SJCRH30 (cell line): ENCODE results near the gene RBM38. TPM values are rescaled to one million over a fixed set of nuclear protein-coding genes. Genes with fewer than 3 reads are reported as not detected.

Source experiments
- DNase-seq, 2 experiments: peaks; one replicate each; pipeline ENCODE4 v3.0.0-alpha.2; 2015 to 2020
- H3K27ac ChIP-seq: fragments of 250-450 bp; sonication (Bioruptor Pico); 2 replicates; pipeline ENCODE4 v1.5.1; 2020; ENCODE audit warnings: mild to moderate bottlenecking, moderate library complexity
- H3K27me3 ChIP-seq: fragments of 250-450 bp; sonication (Bioruptor Pico); 2 replicates; pipeline ENCODE4 v1.5.1; 2020; ENCODE audit warnings: mild to moderate bottlenecking, moderate library complexity
- H3K36me3 ChIP-seq: fragments of 250-450 bp; sonication (Bioruptor Pico); 2 replicates; pipeline ENCODE4 v1.5.1; 2020; ENCODE audit warnings: mild to moderate bottlenecking, moderate library complexity
- H3K4me1 ChIP-seq: fragments of 250-450 bp; sonication (Bioruptor Pico); 2 replicates; pipeline ENCODE4 v1.5.1; 2020; ENCODE audit warnings: mild to moderate bottlenecking, moderate library complexity
- H3K4me3 ChIP-seq: fragments of 250-450 bp; sonication (Bioruptor Pico); 2 replicates; pipeline ENCODE4 v1.5.1; 2020; ENCODE audit warnings: mild to moderate bottlenecking, moderate library complexity
- H3K9me3 ChIP-seq: fragments of 250-450 bp; sonication (Bioruptor Pico); replicated peaks from 2 replicates; pipeline ENCODE4 v1.5.1; 2020; ENCODE audit warnings: mild to moderate bottlenecking, moderate library complexity
- total RNA-seq: library from RNA; depleted of rRNA; stranded (reverse); fragments of >200 nt; shearing (Covaris generic); gene quantifications from 2 replicates; pipeline ENCODE4 v1.2.3, GENCODE V29; 2014

Gene RBM38
- total RNA-seq, 1 experiment from 2014 or later: 181 TPM

DNA sequence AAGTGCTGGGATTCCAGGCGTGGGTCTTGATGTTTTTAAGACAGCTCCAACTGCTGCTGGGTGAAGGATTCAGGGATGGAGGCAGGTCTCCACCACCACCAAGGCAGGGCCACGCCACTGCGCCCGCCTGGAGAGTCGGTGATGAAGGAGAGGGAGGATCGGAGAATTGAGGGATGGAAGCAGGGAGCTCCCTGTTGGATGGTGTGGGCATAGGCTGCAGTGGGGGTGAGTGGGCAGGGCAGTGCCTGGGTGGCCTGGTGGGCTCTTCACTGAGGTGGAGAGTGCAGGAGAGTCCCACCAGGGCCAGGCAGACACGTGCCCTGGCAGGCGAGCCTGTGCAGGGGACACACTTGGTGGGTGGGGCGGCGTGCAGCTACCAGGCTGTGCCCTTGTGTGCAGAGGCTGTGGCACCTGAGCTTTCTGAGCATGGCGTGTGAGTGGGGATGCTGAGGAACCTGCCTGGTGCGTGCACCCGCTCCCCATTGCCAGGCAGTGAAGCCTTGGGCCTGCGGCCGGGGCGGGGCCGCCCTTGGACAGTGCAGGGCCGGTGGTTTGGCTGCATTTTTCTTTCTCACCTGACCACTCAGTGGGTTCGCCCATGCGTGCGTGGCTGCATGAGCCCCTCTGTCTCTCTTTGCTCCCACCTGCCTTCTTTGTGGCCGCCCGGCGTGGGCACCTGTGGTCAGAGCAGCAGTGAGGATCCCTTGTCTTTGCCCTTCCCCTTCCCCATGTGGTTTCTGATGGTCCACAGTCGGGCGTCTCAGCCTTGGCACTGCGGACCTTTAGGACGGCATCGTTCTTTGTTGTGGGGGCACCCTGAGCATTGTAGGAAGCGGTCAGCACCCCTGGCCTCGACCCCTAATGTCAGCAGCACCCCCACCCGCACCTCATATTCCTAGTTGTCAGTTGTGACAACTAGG is 11.3 kb downstream of the RBM38 start:
- H3K27ac ChIP-seq: no peak overlapping the region
- H3K4me1 ChIP-seq: peaks cover 42% of the 10 kb centered on the region
- no peaks in the 10 kb centered on the region for H3K27me3 ChIP-seq

GRCh38 chr20:57403216-57403615 is 12.0 kb downstream of the RBM38 start:
- Histone ChIP-seq H3K36me3 (peaks cover 74% of the 10 kb centered on the region), H3K4me3 (no peak overlapping the region), H3K9me3 (no peaks in the 10 kb centered on the region), H3K27ac (no peak overlapping the region), H3K27me3 (no peaks in the 10 kb centered on the region), H3K4me1 (peaks cover 35% of the 10 kb centered on the region)
- DNase-seq: no peak

More for the DNA sequence above, 11.3 kb downstream of the RBM38 start:
- H3K4me3 ChIP-seq: no peak overlapping the region
- H3K9me3 ChIP-seq: no peaks in the 10 kb centered on the region
- peaks cover 70% of the 10 kb centered on the region for H3K36me3 ChIP-seq
- DNase-seq: no peak

GRCh38 chr20:57404006-57404405 is 12.8 kb downstream of the RBM38 start:
- no peak for DNase-seq
- Histone ChIP-seq H3K9me3 (no peaks in the 10 kb centered on the region), H3K4me3 (no peak overlapping the region), H3K27ac (no peak overlapping the region), H3K27me3 (no peaks in the 10 kb centered on the region), H3K36me3 (peaks cover 76% of the 10 kb centered on the region), H3K4me1 (peaks cover 27% of the 10 kb centered on the region)

GRCh38 chr20:57404419-57405072 is 13.3 kb downstream of the RBM38 start:
- H3K36me3 ChIP-seq: peaks cover 79% of the 10 kb centered on the region
- H3K27me3 ChIP-seq: no peaks in the 10 kb centered on the region
- no peak overlapping the region for H3K27ac ChIP-seq
- no peak overlapping the region for H3K4me3 ChIP-seq
- no peak for DNase-seq
- no peaks in the 10 kb centered on the region for H3K9me3 ChIP-seq
- H3K4me1 ChIP-seq: peaks cover 21% of the 10 kb centered on the region

GRCh38 chr20:57405236-57406016 is 14.2 kb downstream of the RBM38 start:
- Histone ChIP-seq H3K4me3 (no peak overlapping the region), H3K4me1 (peaks cover 13% of the 10 kb centered on the region), H3K36me3 (peaks cover 76% of the 10 kb centered on the region), H3K27ac (no peak overlapping the region), H3K9me3 (no peaks in the 10 kb centered on the region), H3K27me3 (no peaks in the 10 kb centered on the region)
- DNase-seq: no peak

GRCh38 chr20:57407541-57407956 is 16.4 kb downstream of the RBM38 start:
- Histone ChIP-seq H3K4me3 (no peak overlapping the region), H3K4me1 (no peaks in the 10 kb centered on the region), H3K36me3 (peaks cover 65% of the 10 kb centered on the region), H3K27me3 (no peaks in the 10 kb centered on the region), H3K9me3 (no peaks in the 10 kb centered on the region), H3K27ac (no peak overlapping the region)
- no peak for DNase-seq

DNA sequence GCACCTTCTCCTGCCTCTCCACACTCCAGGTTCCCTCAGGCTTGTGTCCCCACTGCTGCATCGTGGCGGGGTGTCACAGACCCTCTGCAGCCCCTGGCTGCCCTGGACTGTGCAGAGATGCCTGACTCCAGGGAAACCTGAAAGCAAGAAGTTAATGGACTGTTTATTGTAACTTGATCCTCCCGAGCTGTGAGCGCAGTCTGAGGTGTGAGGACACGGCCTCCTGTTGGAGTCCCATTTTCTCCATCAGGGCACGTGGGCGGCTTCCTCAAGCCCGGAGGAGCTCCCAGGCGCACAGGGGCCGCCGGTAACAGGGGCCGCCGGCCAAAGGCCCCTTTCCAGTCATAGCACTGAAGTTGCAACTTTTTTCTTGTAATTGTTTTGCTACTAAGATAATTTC is 16.9 kb downstream of the RBM38 start:
- no peak for DNase-seq
- Histone ChIP-seq H3K9me3 (no peaks in the 10 kb centered on the region), H3K27ac (no peak overlapping the region), H3K36me3 (peaks cover 59% of the 10 kb centered on the region), H3K4me1 (no peaks in the 10 kb centered on the region), H3K27me3 (no peaks in the 10 kb centered on the region), H3K4me3 (no peak overlapping the region)

DNA sequence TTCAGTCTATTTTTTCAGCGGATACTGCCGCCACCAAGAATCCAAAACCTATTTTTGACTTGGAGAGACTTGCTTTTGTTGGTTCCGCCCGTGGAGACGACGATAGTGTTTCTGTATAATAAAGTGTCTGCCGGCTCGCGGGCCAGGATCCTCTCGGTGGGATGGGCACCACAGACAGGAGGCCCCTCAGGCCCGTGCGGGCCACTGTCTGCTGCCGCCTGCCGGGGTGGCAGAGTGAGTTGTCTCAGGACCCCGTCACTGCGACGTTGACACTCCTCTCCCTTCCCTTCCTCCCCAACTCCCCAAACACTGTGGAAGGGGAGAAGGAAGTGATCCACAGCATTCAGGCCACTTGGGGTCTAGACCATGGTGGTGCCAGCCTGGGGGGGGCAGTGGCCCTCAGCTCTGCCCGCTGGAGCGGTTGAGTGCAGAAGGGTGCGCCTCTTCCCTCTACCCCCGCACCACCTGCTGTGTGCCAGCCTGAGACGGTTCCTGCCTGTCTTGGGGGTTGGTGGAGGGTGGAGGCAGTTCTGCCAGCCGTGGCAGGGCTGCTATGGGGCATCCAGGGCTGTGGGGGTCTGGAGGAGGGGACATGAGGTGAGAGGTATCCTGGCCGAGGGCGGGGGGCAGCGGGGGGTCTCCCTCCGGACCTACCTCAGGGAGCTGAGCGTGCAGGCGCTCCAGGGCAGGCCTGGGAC is 17.5 kb downstream of the RBM38 start:
- Histone ChIP-seq H3K36me3 (peaks cover 55% of the 10 kb centered on the region), H3K4me3 (no peak overlapping the region), H3K9me3 (no peaks in the 10 kb centered on the region), H3K27ac (no peak overlapping the region), H3K27me3 (no peaks in the 10 kb centered on the region), H3K4me1 (no peaks in the 10 kb centered on the region)
- no peak for DNase-seq

- Histone ChIP-seq H3K4me3 (no peak overlapping the region), H3K27ac (no peak overlapping the region), H3K9me3 (no peaks in the 10 kb centered on the region), H3K36me3 (peaks cover 49% of the 10 kb centered on the region), H3K4me1 (no peaks in the 10 kb centered on the region), H3K27me3 (no peaks in the 10 kb centered on the region)
- DNase-seq: no peak
These were observed 18.1 kb downstream of the RBM38 start for GRCh38 chr20:57409316-57409671.

- Histone ChIP-seq H3K27me3 (no peaks in the 10 kb centered on the region), H3K9me3 (no peaks in the 10 kb centered on the region), H3K4me1 (peaks cover 1% of the 10 kb centered on the region; the same call in 1 of the 2 replicates), H3K36me3 (peaks cover 44% of the 10 kb centered on the region), H3K4me3 (no peak overlapping the region), H3K27ac (no peak overlapping the region)
- DNase-seq: peak in 1 of 2 experiments; percentile 63
These were observed 18.6 kb downstream of the RBM38 start for GRCh38 chr20:57409672-57410397.

DNA sequence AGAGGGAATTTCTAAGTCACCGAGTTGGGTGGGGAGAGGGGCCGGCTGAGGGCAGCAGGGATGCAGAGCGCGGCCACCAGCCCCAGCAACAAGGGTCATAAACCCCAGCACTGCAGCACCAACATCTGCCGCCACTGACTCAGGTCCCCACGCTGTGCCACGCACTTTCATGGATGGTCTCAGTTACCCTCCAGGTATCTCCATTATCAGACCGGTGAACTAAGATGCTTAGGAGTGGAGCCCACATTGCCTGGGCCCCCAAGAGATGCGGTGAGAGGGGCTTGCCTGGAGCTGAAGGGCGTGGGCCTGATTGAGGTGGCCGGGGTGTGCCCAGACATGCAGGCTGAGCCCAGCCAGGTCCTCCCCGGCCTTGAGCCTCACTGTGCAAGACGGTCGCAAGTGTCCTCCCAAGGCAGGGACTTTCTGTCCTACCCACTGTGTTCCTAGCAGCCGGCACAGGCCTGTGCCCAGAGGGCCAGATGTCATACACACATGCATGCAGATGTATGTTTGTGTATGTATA is 19.3 kb downstream of the RBM38 start:
- no peaks in the 10 kb centered on the region for H3K9me3 ChIP-seq
- H3K36me3 ChIP-seq: peaks cover 39% of the 10 kb centered on the region
- H3K27me3 ChIP-seq: no peaks in the 10 kb centered on the region
- no peak for DNase-seq
- no peak overlapping the region for H3K27ac ChIP-seq
- no peak overlapping the region for H3K4me3 ChIP-seq
- H3K4me1 ChIP-seq: peaks cover 8% of the 10 kb centered on the region

DNA sequence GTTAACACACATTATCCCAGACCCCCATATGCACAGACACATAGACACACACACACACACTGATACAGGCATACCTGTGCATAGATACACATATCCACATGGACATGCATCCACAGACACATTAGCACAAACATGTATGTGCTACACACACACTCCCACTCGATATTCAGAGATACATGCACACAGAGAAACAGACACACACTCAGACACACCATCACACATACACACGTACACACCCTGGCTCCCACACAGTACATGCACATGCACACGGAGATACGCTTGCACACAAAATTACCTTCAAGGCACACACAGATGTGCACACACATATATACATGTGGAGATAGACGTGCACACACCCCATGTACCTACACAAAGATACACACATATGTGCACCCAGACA is 19.7 kb downstream of the RBM38 start:
- Histone ChIP-seq H3K36me3 (peaks cover 35% of the 10 kb centered on the region), H3K4me1 (peaks cover 12% of the 10 kb centered on the region)
- no peak for DNase-seq

GRCh38 chr20:57411406-57412283 is 20.4 kb downstream of the RBM38 start:
- H3K4me3 ChIP-seq: no peak overlapping the region
- peaks cover 17% of the 10 kb centered on the region for H3K4me1 ChIP-seq

More for the DNA sequence above, 19.7 kb downstream of the RBM38 start:
- Histone ChIP-seq H3K27ac (no peak overlapping the region), H3K4me3 (no peak overlapping the region), H3K9me3 (no peaks in the 10 kb centered on the region), H3K27me3 (no peaks in the 10 kb centered on the region)

More at GRCh38 chr20:57411406-57412283, 20.4 kb downstream of the RBM38 start:
- no peaks in the 10 kb centered on the region for H3K9me3 ChIP-seq
- DNase-seq: no peak
- H3K27ac ChIP-seq: no peak overlapping the region
- peaks cover 28% of the 10 kb centered on the region for H3K36me3 ChIP-seq
- no peaks in the 10 kb centered on the region for H3K27me3 ChIP-seq
